ENCODE results near the gene STRBP. TPM values are rescaled to one million over a fixed set of nuclear protein-coding genes. Genes with fewer than 3 reads are reported as not detected.

The STRBP gene
- total RNA-seq, 1 experiment from 2014 or later: 137 TPM

GRCh38 chr9:123119566-123119965 is 148.8 kb downstream of the STRBP start:
- no peaks in the 10 kb centered on the region for H3K9me3 ChIP-seq (ENCODE audit: low read length)
- H3K27ac ChIP-seq (ENCODE audit: low read length): peak overlapping the region; percentile 34; the same call in 1 of the 2 replicates
- H3K4me3 ChIP-seq (ENCODE audit: low read length): no peak overlapping the region
- no peaks in the 10 kb centered on the region for H3K27me3 ChIP-seq (ENCODE audit: low read length)
- DNase-seq: no peak
- no peaks in the 10 kb centered on the region for H4K20me1 ChIP-seq (ENCODE audit: insufficient read depth, low read depth, low read length)
- no peaks in the 10 kb centered on the region for H3K9me2 ChIP-seq (replicated peaks; ENCODE audit: insufficient read depth, low read length)
- H3K79me2 ChIP-seq (ENCODE audit: low read length): peaks cover 11% of the 10 kb centered on the region; the same call in 1 of the 2 replicates
- no peak overlapping the region for H3K9ac ChIP-seq (ENCODE audit: low read length)
- peaks cover 23% of the 10 kb centered on the region; the same call in 1 of the 2 replicates for H3K36me3 ChIP-seq (ENCODE audit: insufficient read depth, low read length)
- H3K4me2 ChIP-seq (ENCODE audit: low read depth, low read length, poor library complexity, severe bottlenecking): no peak overlapping the region
- H2AFZ ChIP-seq (ENCODE audit: low read length): no peak overlapping the region
- H3K4me1 ChIP-seq (ENCODE audit: low read length): peaks cover 22% of the 10 kb centered on the region

- H4K20me1 ChIP-seq (ENCODE audit: insufficient read depth, low read depth, low read length): no peaks in the 10 kb centered on the region
- peaks cover 5% of the 10 kb centered on the region; the same call in 1 of the 2 replicates for H3K79me2 ChIP-seq (ENCODE audit: low read length)
- H3K9me2 ChIP-seq (replicated peaks; ENCODE audit: insufficient read depth, low read length): no peaks in the 10 kb centered on the region
- H3K36me3 ChIP-seq (ENCODE audit: insufficient read depth, low read length): peaks cover 20% of the 10 kb centered on the region; the same call in 1 of the 2 replicates
- peaks cover 15% of the 10 kb centered on the region for H3K4me1 ChIP-seq (ENCODE audit: low read length)
- DNase-seq: no peak
- no peak overlapping the region for H3K27ac ChIP-seq (ENCODE audit: low read length)
- H2AFZ ChIP-seq (ENCODE audit: low read length): no peak overlapping the region
- H3K27me3 ChIP-seq (ENCODE audit: low read length): no peaks in the 10 kb centered on the region
- no peak overlapping the region for H3K4me3 ChIP-seq (ENCODE audit: low read length)
- H3K9me3 ChIP-seq (ENCODE audit: low read length): no peaks in the 10 kb centered on the region
- H3K4me2 ChIP-seq (ENCODE audit: low read depth, low read length, poor library complexity, severe bottlenecking): no peak overlapping the region
- H3K9ac ChIP-seq (ENCODE audit: low read length): no peak overlapping the region
Measured at GRCh38 chr9:123116036-123116435, 152.3 kb downstream of the STRBP start.

- no peak overlapping the region for H3K9ac ChIP-seq (ENCODE audit: low read length)
- H3K4me3 ChIP-seq (ENCODE audit: low read length): no peak overlapping the region
- no peaks in the 10 kb centered on the region for H3K9me3 ChIP-seq (ENCODE audit: low read length)
- H2AFZ ChIP-seq (ENCODE audit: low read length): no peak overlapping the region
- H3K9me2 ChIP-seq (replicated peaks; ENCODE audit: insufficient read depth, low read length): no peaks in the 10 kb centered on the region
- no peak overlapping the region for H3K27ac ChIP-seq (ENCODE audit: low read length)
- no peaks in the 10 kb centered on the region for H4K20me1 ChIP-seq (ENCODE audit: insufficient read depth, low read depth, low read length)
- H3K27me3 ChIP-seq (ENCODE audit: low read length): no peaks in the 10 kb centered on the region
- H3K79me2 ChIP-seq (ENCODE audit: low read length): 0 out of 2 replicates have a peak, but pooled peaks cover 3% of the 10 kb centered on the region
- peaks cover 24% of the 10 kb centered on the region; the same call in 1 of the 2 replicates for H3K36me3 ChIP-seq (ENCODE audit: insufficient read depth, low read length)
- DNase-seq: no peak
- peaks cover 8% of the 10 kb centered on the region for H3K4me1 ChIP-seq (ENCODE audit: low read length)
- H3K4me2 ChIP-seq (ENCODE audit: low read depth, low read length, poor library complexity, severe bottlenecking): no peak overlapping the region
Measured at GRCh38 chr9:123115146-123115913, 153.1 kb downstream of the STRBP start.

- no peak overlapping the region for H2AFZ ChIP-seq (ENCODE audit: low read length)
- H3K36me3 ChIP-seq (ENCODE audit: insufficient read depth, low read length): peaks cover 19% of the 10 kb centered on the region; the same call in 1 of the 2 replicates
- no peaks in the 10 kb centered on the region for H3K79me2 ChIP-seq (ENCODE audit: low read length)
- no peak overlapping the region for H3K4me3 ChIP-seq (ENCODE audit: low read length)
- H3K9ac ChIP-seq (ENCODE audit: low read length): no peak overlapping the region
- no peaks in the 10 kb centered on the region for H3K9me3 ChIP-seq (ENCODE audit: low read length)
- H3K4me1 ChIP-seq (ENCODE audit: low read length): no peaks in the 10 kb centered on the region
- H3K27ac ChIP-seq (ENCODE audit: low read length): no peak overlapping the region
- no peaks in the 10 kb centered on the region for H3K27me3 ChIP-seq (ENCODE audit: low read length)
- no peaks in the 10 kb centered on the region for H3K9me2 ChIP-seq (replicated peaks; ENCODE audit: insufficient read depth, low read length)
- no peak for DNase-seq
- H4K20me1 ChIP-seq (ENCODE audit: insufficient read depth, low read depth, low read length): no peaks in the 10 kb centered on the region
- no peak overlapping the region for H3K4me2 ChIP-seq (ENCODE audit: low read depth, low read length, poor library complexity, severe bottlenecking)
Measured at GRCh38 chr9:123113185-123113584, 155.2 kb downstream of the STRBP start.

GRCh38 chr9:123112015-123112975 is 156.1 kb downstream of the STRBP start:
- DNase-seq: no peak

GRCh38 chr9:123111427-123112014 is 156.9 kb downstream of the STRBP start:
- Histone ChIP-seq H3K79me2 (ENCODE audit: low read length) (no peaks in the 10 kb centered on the region), H4K20me1 (ENCODE audit: insufficient read depth, low read depth, low read length) (no peaks in the 10 kb centered on the region), H3K4me1 (ENCODE audit: low read length) (no peaks in the 10 kb centered on the region), H3K27me3 (ENCODE audit: low read length) (no peaks in the 10 kb centered on the region), H3K9me2 (replicated peaks; ENCODE audit: insufficient read depth, low read length) (no peaks in the 10 kb centered on the region), H3K9me3 (ENCODE audit: low read length) (no peaks in the 10 kb centered on the region), H3K4me3 (ENCODE audit: low read length) (no peak overlapping the region), H3K4me2 (ENCODE audit: low read depth, low read length, poor library complexity, severe bottlenecking) (no peak overlapping the region), H2AFZ (ENCODE audit: low read length) (no peak overlapping the region), H3K27ac (ENCODE audit: low read length) (0 out of 2 replicates have a peak overlapping the region, but pooled peaks have one; percentile 7), H3K36me3 (ENCODE audit: insufficient read depth, low read length) (peaks cover 19% of the 10 kb centered on the region; the same call in 1 of the 2 replicates), H3K9ac (ENCODE audit: low read length) (no peak overlapping the region)
- DNase-seq: no peak

More at GRCh38 chr9:123112015-123112975, 156.1 kb downstream of the STRBP start:
- H3K4me3 ChIP-seq (ENCODE audit: low read length): no peak overlapping the region
- no peak overlapping the region for H3K4me2 ChIP-seq (ENCODE audit: low read depth, low read length, poor library complexity, severe bottlenecking)
- no peak overlapping the region for H3K9ac ChIP-seq (ENCODE audit: low read length)
- H3K9me2 ChIP-seq (replicated peaks; ENCODE audit: insufficient read depth, low read length): no peaks in the 10 kb centered on the region
- no peaks in the 10 kb centered on the region for H3K79me2 ChIP-seq (ENCODE audit: low read length)
- H4K20me1 ChIP-seq (ENCODE audit: insufficient read depth, low read depth, low read length): no peaks in the 10 kb centered on the region
- H3K27ac ChIP-seq (ENCODE audit: low read length): no peak overlapping the region
- H2AFZ ChIP-seq (ENCODE audit: low read length): no peak overlapping the region
- peaks cover 18% of the 10 kb centered on the region; the same call in 1 of the 2 replicates for H3K36me3 ChIP-seq (ENCODE audit: insufficient read depth, low read length)
- no peaks in the 10 kb centered on the region for H3K27me3 ChIP-seq (ENCODE audit: low read length)
- no peaks in the 10 kb centered on the region for H3K9me3 ChIP-seq (ENCODE audit: low read length)
- no peaks in the 10 kb centered on the region for H3K4me1 ChIP-seq (ENCODE audit: low read length)

- Histone ChIP-seq H3K4me3 (ENCODE audit: low read length) (no peak overlapping the region), H3K4me1 (ENCODE audit: low read length) (peaks cover 7% of the 10 kb centered on the region), H3K79me2 (ENCODE audit: low read length) (peaks cover 2% of the 10 kb centered on the region; the same call in 1 of the 2 replicates), H3K27me3 (ENCODE audit: low read length) (no peaks in the 10 kb centered on the region), H3K36me3 (ENCODE audit: insufficient read depth, low read length) (peaks cover 27% of the 10 kb centered on the region; the same call in 1 of the 2 replicates), H2AFZ (ENCODE audit: low read length) (no peak overlapping the region), H3K9me2 (replicated peaks; ENCODE audit: insufficient read depth, low read length) (no peaks in the 10 kb centered on the region), H3K4me2 (ENCODE audit: low read depth, low read length, poor library complexity, severe bottlenecking) (no peak overlapping the region), H3K9me3 (ENCODE audit: low read length) (no peaks in the 10 kb centered on the region), H3K9ac (ENCODE audit: low read length) (no peak overlapping the region), H4K20me1 (ENCODE audit: insufficient read depth, low read depth, low read length) (no peaks in the 10 kb centered on the region), H3K27ac (ENCODE audit: low read length) (no peak overlapping the region)
- DNase-seq: no peak
Measured at GRCh38 chr9:123109540-123110279, 158.7 kb downstream of the STRBP start.

Measured in Karpas-422 (cell line).